PFSK-1 (cell line): ENCODE results near the gene KREMEN2.

ENCODE experiments used
- FOXP2 ChIP-seq: optimal IDR thresholded peaks from 2 replicates; pipeline ENCODE3; 2011; ENCODE audit warnings: borderline replicate concordance, control low read depth, inconsistent platforms; ENCODE audit not compliant: insufficient read depth; ENCODE audit errors: extremely low read length, extremely low read depth
- POLR2AphosphoS5 ChIP-seq: IDR thresholded peaks from 2 replicates; pipeline ENCODE4 v1.6.1; 2012; ENCODE audit warnings: low read depth, mild to moderate bottlenecking, control low read depth, low read length, moderate library complexity
- SIN3A ChIP-seq: IDR thresholded peaks from 2 replicates; pipeline ENCODE4 v1.6.1; 2012; ENCODE audit warnings: mild to moderate bottlenecking, low read length, moderate library complexity, borderline replicate concordance; ENCODE audit not compliant: insufficient read depth
- TAF1 ChIP-seq: IDR thresholded peaks from 2 replicates; pipeline ENCODE4 v1.6.1; 2012; ENCODE audit warnings: low read length, control low read depth, borderline replicate concordance; ENCODE audit not compliant: insufficient read depth
- TF ChIP-seq, protein P1 (sequence below), 2 experiments: IDR thresholded peaks; 2 replicates each; pipeline versions ENCODE4 v1.6.1 to v1.8.0; 2011 to 2012; ENCODE audit warnings: low read depth in 2 of 2, low read length in 2 of 2, control low read depth in 1 of 2, inconsistent platforms in 1 of 2, mild to moderate bottlenecking in 1 of 2, moderate library complexity in 1 of 2; ENCODE audit not compliant: insufficient read depth in 1 of 2

The KREMEN2 gene

GRCh38 chr16:2960183-2961010 is 3.7 kb upstream of the KREMEN2 start:
- TF ChIP-seq POLR2AphosphoS5, result no peak
- TF ChIP-seq, protein P1, sequence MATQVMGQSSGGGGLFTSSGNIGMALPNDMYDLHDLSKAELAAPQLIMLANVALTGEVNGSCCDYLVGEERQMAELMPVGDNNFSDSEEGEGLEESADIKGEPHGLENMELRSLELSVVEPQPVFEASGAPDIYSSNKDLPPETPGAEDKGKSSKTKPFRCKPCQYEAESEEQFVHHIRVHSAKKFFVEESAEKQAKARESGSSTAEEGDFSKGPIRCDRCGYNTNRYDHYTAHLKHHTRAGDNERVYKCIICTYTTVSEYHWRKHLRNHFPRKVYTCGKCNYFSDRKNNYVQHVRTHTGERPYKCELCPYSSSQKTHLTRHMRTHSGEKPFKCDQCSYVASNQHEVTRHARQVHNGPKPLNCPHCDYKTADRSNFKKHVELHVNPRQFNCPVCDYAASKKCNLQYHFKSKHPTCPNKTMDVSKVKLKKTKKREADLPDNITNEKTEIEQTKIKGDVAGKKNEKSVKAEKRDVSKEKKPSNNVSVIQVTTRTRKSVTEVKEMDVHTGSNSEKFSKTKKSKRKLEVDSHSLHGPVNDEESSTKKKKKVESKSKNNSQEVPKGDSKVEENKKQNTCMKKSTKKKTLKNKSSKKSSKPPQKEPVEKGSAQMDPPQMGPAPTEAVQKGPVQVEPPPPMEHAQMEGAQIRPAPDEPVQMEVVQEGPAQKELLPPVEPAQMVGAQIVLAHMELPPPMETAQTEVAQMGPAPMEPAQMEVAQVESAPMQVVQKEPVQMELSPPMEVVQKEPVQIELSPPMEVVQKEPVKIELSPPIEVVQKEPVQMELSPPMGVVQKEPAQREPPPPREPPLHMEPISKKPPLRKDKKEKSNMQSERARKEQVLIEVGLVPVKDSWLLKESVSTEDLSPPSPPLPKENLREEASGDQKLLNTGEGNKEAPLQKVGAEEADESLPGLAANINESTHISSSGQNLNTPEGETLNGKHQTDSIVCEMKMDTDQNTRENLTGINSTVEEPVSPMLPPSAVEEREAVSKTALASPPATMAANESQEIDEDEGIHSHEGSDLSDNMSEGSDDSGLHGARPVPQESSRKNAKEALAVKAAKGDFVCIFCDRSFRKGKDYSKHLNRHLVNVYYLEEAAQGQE (IDR thresholded peaks at IDR 0.05; ENCODE audit: insufficient read depth in 1 of 2, low read depth in 2 of 2, low read length in 2 of 2), result no peak

DNA sequence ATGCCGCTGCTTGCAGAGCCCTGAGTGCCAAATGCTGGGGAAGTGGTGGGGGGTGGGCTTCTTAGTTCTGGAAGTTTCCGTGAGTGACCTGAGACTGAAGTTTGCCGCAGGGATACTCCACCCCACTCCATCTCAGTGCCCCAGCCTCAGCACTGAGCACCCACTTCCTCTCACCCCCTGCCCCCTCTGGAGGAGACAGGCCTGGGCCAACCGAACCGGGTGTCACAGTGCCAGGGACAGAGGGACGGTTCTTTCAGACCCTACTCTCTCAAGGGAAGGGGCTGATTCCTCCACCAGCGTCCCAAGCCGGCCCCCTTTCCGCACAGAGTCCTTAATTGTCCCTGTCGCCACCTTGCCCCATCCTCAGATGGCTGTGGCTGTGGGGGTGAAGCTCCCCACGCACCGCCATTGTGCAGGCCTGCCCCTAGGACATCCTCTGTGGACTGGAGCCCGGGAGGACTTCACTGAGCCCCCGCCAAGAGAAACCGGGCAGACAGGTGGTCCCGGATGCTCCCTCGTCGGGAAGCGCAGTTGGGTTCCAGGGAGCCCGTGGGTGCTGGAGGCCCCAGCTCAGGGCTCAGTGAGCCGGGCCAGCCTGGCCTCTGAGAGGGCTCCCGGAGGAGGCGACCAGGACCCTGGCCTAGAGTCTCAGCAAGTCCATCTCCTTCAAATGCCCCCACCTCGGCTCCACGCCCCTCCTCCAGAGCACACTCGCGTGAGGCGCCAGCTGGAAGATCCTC is 1.6 kb upstream of the KREMEN2 start:
- TF ChIP-seq FOXP2, result no peak
- no peak for TF ChIP-seq POLR2AphosphoS5
- TF ChIP-seq TAF1, result no peak
- TF ChIP-seq SIN3A, result no peak
- TF ChIP-seq, protein P1 (IDR thresholded peaks at IDR 0.05; ENCODE audit: insufficient read depth in 1 of 2, low read depth in 2 of 2, low read length in 2 of 2), result no peak

DNA sequence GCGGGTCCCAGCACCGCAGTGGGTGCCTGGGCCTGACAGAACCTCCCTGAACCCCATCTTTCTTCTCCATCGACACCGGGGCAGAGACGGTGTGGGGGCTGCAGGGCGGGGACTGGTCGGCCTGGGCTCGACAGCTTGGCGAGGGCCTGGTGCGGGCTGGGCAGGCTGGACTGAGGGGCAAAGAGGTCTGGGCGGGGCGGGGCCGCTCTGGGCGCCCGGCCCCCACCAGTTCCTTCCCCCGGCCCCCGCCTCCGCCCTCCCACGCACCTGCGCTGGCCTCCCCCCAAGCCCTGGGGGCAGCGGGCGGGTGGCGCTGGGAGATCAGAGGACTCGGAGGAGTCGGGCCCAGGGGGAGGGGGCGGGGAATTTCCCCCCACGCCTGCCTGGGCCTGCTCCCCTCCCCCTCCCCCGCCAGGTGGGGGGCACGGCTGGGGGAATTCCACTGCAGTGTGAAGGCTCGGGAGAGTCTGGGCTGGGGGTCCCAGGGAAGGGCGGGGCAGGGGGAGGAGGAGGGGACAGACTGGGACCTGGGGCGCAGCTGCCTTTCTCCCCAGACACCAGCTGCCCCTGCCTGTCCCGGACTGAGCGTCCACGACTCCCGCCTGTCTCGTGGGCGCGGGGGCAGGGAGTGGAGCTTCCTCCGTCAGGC is 877 bp upstream of the KREMEN2 start:
- TF ChIP-seq TAF1, result no peak
- TF ChIP-seq, protein P1 (IDR thresholded peaks at IDR 0.05; ENCODE audit: insufficient read depth in 1 of 2, low read depth in 2 of 2, low read length in 2 of 2), result no peak
- no peak for TF ChIP-seq SIN3A
- TF ChIP-seq FOXP2, result no peak
- no peak for TF ChIP-seq POLR2AphosphoS5

DNA sequence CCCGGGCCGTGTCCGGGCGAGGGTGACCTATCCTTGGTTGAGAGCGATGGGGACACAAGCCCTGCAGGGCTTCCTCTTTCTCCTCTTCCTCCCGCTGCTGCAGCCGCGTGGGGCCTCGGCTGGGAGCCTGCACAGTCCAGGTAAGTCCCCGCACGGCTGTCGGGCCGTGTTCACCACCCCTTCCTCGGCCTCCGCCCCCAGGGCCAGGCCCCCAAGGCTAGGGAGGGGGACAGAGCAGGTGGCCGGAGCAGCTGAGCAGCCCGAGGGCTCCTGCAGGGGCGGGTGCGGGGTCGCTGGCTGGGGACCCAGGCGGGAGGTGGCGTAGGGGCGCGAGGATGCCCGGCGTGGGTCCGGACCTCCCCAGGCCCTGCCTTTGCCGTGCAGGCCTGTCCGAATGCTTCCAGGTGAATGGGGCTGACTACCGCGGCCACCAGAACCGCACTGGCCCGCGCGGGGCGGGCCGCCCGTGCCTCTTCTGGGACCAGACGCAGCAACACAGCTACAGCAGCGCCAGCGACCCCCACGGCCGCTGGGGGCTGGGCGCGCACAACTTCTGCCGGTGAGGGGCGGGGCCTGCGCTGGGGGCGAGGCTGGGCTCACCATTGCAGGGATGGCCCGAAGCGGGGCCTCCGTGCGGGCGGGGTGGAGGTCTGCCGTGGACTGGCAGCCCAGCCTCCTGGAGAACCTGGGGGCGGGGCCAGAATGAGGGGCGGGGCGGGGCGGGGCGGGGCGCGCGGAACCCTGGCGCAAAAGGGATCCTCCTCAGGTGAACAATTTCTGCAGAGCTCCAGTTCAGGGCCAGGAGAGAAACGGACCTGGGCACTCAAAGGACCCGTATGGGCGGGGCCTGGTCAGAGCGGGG is 631 bp downstream of the KREMEN2 start:
- TF ChIP-seq FOXP2 (no peak), SIN3A (no peak), TAF1 (no peak), POLR2AphosphoS5 (no peak)
- TF ChIP-seq, protein P1 (IDR thresholded peaks at IDR 0.05; ENCODE audit: insufficient read depth in 1 of 2, low read depth in 2 of 2, low read length in 2 of 2), result no peak
